OCI-LY3 (cell line): Measurements from ENCODE around the gene ZCCHC10.
A peak's percentile ranks its signal among the peaks of the same experiment; 100 is the strongest.

ENCODE experiments used
- H2AFZ ChIP-seq: fragments of 200-600, 300-600 bp; shearing (Covaris generic); 2 replicates; pipeline ENCODE4 v1.6.0; 2014; ENCODE audit warnings: antibody characterized with exemption, low read depth, low read length
- H3K27ac ChIP-seq: fragments of 200-600, 300-600 bp; sonication (generic); 2 replicates; pipeline ENCODE4 v1.5.1; 2014; ENCODE audit warnings: mild to moderate bottlenecking, low read length, moderate library complexity, mixed read lengths
- H3K27me3 ChIP-seq: fragments of 200-600, 300-600 bp; sonication (generic); 2 replicates; pipeline ENCODE4 v1.6.1; 2014; ENCODE audit warnings: low read depth, low read length, mixed read lengths
- H3K36me3 ChIP-seq: fragments of 200-600, 300-600 bp; sonication (generic); replicated peaks from 2 replicates; pipeline ENCODE3; 2014; ENCODE audit warnings: low read depth, low read length, mixed read lengths
- H3K4me1 ChIP-seq: fragments of 300-600, 200-600 bp; sonication (generic); 2 replicates; pipeline ENCODE4 v1.6.1; 2014; ENCODE audit warnings: low read length, mixed read lengths
- H3K4me2 ChIP-seq: fragments of 200-600, 300-600 bp; sonication (generic); 2 replicates; pipeline ENCODE4 v1.6.1; 2014; ENCODE audit warnings: low read length, mixed read lengths
- H3K4me3 ChIP-seq: fragments of 300-600, 200-600 bp; sonication (generic); 2 replicates; pipeline ENCODE4 v1.5.1; 2014; ENCODE audit warnings: antibody characterized with exemption, mild to moderate bottlenecking, low read length, moderate library complexity
- H3K79me2 ChIP-seq: fragments of 300-600, 200-600 bp; shearing (Covaris generic); 2 replicates; pipeline ENCODE4 v1.6.1; 2014; ENCODE audit warnings: mild to moderate bottlenecking, low read length, mixed read lengths
- H3K9ac ChIP-seq: fragments of 300-600, 200-600 bp; shearing (Covaris generic); 2 replicates; pipeline ENCODE4 v1.6.0; 2014; ENCODE audit warnings: mild to moderate bottlenecking, low read length, moderate library complexity
- H3K9me3 ChIP-seq: fragments of 200-600, 300-600 bp; shearing (Covaris generic); 2 replicates; pipeline ENCODE4 v1.6.1; 2014; ENCODE audit warnings: low read length, mixed read lengths; ENCODE audit not compliant: insufficient read depth
- H4K20me1 ChIP-seq: fragments of 200-600, 300-600 bp; sonication (generic); 2 replicates; pipeline ENCODE4 v1.6.1; 2016; ENCODE audit warnings: low read length, mixed read lengths; ENCODE audit not compliant: insufficient read depth
- EZH2phosphoT487 ChIP-seq: fragments of 200-600 bp; shearing (Covaris generic); IDR thresholded peaks from 2 replicates; pipeline ENCODE4 v1.6.1; 2018; ENCODE audit warnings: antibody characterized with exemption, mixed run types, low read depth
- TF ChIP-seq, protein P1 (sequence below): fragments of 200-600, 300-600 bp; sonication (generic); IDR thresholded peaks from 2 replicates; pipeline ENCODE4 v1.5.1; 2014; ENCODE audit warnings: antibody characterized with exemption, low read length, low read depth

Gene ZCCHC10

DNA sequence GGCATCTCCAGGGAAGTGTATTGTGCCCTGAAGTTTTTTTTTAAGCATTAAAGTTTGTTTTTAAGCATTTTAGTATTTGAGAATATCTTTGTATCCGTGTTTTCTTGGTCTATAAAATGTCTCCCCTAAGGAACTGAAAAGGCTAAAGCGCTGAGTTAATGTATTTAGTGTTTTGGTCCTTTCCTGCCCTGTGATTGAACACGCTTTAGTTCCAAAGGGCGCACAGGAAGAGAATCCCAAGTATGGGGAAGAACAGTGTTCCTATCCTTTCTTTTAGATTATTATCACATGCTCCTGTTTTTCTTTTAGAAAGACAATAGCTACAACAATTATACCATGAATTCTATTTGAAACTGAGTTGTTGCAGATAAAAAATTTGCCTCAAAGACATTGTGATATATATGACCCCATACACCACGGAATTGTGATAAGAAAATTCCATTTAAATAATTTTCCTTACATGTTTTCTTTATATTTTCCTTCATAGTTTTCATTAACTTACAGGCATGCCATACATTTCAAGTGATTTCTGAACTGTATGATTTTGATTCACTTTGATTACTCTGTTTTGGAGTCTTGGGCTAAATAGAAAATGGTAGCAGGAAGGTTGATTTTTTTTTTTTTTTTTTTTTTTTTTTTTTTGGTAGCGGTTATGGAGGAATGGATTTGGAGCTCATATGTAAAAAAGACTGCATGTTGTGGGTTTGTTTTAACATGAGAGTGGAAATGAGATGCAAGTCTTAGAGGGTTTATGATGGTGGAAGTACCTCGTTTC lies 28.5 kb upstream of the ZCCHC10 start:
- Histone ChIP-seq H3K4me2 (no peak overlapping the region), H3K79me2 (peaks cover 94% of the 10 kb centered on the region), H3K4me1 (peaks cover 16% of the 10 kb centered on the region), H3K36me3 (no peaks in the 10 kb centered on the region), H2AFZ (no peak overlapping the region), H3K9me3 (no peaks in the 10 kb centered on the region), H3K27ac (no peak overlapping the region), H3K27me3 (no peaks in the 10 kb centered on the region), H4K20me1 (peaks cover 35% of the 10 kb centered on the region), H3K9ac (no peak overlapping the region), H3K4me3 (no peak overlapping the region)
- TF ChIP-seq EZH2phosphoT487 = no peak
- TF ChIP-seq, protein P1, sequence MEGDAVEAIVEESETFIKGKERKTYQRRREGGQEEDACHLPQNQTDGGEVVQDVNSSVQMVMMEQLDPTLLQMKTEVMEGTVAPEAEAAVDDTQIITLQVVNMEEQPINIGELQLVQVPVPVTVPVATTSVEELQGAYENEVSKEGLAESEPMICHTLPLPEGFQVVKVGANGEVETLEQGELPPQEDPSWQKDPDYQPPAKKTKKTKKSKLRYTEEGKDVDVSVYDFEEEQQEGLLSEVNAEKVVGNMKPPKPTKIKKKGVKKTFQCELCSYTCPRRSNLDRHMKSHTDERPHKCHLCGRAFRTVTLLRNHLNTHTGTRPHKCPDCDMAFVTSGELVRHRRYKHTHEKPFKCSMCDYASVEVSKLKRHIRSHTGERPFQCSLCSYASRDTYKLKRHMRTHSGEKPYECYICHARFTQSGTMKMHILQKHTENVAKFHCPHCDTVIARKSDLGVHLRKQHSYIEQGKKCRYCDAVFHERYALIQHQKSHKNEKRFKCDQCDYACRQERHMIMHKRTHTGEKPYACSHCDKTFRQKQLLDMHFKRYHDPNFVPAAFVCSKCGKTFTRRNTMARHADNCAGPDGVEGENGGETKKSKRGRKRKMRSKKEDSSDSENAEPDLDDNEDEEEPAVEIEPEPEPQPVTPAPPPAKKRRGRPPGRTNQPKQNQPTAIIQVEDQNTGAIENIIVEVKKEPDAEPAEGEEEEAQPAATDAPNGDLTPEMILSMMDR = no peak

DNA sequence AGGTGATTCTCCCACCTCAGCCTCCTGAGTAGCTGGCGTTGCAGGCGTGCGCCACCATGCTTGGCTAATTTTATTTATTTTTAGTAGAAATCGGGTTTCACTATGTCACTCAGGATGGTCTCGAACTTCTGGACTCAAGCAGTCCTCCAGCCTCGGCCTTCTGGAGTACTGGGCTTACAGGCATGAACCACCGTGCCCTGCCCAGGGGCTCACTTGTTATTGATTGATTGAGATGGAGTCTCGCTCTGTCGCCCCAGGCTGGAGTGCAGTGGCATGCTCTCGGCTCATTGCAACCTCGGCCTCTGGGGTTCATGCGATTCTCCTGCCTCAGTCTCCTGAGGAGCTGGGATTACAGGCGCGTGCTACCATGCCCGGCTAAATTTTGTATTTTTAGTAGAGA lies 27.1 kb upstream of the ZCCHC10 start:
- Histone ChIP-seq H4K20me1 (peaks cover 30% of the 10 kb centered on the region), H3K9me3 (no peaks in the 10 kb centered on the region), H3K4me3 (peak overlapping the region; percentile 100)

DNA sequence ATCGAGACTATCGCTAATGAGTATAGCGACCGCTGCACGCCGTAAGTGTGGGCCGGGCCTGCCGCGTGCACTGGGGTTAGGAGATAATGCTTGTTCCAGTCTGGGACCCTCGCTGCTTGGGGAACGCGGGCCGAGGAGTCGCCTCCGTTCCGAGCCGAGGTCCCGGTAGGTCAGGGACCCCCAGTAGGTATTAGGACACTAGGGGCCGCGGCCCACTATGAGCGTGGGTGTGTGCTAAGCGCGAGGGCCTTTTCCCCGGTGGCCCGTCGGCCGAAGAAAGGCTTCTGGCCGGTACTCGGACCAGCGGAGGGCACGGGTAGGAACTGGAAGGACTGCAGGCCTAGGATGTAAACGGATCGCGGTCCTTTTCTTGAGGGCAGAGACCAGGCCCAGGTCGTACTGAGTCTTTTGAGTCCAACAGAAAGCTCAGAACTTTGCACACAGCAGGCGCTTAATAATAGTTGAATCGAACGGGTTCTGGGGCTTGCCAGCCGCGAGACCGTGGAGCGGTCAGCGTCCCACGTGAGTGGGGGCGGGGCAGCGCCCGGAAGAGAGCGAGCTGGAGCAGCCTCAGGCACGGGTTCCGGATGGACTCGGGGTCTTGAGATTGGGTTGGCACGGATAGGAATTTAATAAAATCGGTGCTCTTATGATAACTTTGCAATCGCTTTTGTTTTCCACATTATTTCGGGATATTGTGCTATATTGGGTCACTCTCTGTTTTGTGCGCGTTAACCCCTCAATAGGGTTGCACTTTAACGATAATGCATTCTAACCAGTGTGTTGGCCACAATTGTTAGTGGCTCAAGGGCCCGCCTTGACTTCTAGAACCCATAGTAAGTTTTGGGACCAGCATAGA lies 26.2 kb upstream of the ZCCHC10 start:
- Histone ChIP-seq H3K36me3 (no peaks in the 10 kb centered on the region), H3K4me3 (peak overlapping the region; percentile 100), H3K27me3 (no peaks in the 10 kb centered on the region), H3K4me2 (peak overlapping the region; percentile 85), H3K79me2 (peaks cover 72% of the 10 kb centered on the region), H4K20me1 (peaks cover 22% of the 10 kb centered on the region), H3K27ac (peak overlapping the region; percentile 89), H2AFZ (no peak overlapping the region; the same call in 1 of the 2 replicates), H3K4me1 (peaks cover 16% of the 10 kb centered on the region), H3K9ac (peak overlapping the region; percentile 97), H3K9me3 (no peaks in the 10 kb centered on the region)
- TF ChIP-seq EZH2phosphoT487 = no peak
- TF ChIP-seq, protein P1 = no peak

More for the DNA sequence above, 27.1 kb upstream of the ZCCHC10 start:
- Histone ChIP-seq H3K4me2 (peak overlapping the region; percentile 85), H3K9ac (peak overlapping the region; percentile 97; the same call in 1 of the 2 replicates), H3K27me3 (no peaks in the 10 kb centered on the region), H3K36me3 (no peaks in the 10 kb centered on the region), H2AFZ (no peak overlapping the region), H3K79me2 (peaks cover 81% of the 10 kb centered on the region), H3K4me1 (peaks cover 16% of the 10 kb centered on the region), H3K27ac (no peak overlapping the region)
- TF ChIP-seq EZH2phosphoT487 = no peak
- TF ChIP-seq, protein P1 = no peak
